HG02642 (cell line): ENCODE data around the gene ZNF396.

Experiments
- ATAC-seq: cut with Tn5 transposase; IDR thresholded peaks from one replicate; pipeline ENCODE4 v1.9.1; 2021; ENCODE audit warnings: mild to moderate bottlenecking; ENCODE audit not compliant: unreplicated experiment, poor library complexity

ZNF396 gene

DNA sequence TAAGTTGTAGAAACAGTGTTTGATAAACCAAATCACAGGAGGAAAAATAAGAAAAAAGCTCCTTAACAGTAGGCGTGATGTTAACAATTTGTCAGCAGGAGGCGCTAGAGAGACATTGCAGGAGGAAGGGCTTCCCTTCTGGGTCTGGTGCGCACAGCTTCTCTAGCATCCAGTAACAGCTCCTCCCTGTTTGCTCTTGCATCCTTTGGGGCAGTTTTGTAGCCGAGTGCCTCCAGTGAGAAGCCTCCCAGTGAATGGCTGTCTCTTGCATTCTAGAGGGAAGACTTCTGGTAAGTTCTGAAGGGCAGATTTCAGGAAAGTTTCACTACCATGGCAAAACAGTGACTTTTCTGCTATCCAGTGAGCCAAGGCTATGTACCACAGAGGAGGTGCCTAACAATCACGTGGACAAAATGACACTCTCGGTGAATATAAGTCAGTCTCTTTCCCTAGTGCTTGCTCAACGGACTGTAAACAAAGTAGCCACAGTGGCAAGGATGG is 9.5 kb upstream of the ZNF396 start:
- ATAC-seq, result peak; percentile 77

DNA sequence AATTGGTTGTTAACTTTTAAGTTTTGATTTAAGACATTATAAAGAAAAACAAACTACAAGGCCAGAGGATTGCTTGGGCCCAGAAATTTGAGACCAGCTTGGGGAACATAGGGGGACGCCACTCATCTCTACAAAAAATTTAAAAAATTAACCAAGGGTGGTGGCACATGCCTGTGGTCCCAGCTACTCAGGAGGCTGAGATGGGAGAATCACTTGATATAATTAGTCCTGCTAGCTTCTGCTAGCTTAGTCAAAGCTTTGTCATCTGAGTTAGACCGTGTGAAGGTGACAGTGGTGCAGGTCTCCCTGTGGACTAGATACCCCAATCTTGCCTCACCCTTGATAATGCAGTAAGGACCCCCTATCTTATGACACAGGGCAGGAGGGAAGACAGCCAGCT is 6.0 kb upstream of the ZNF396 start:
- ATAC-seq, result no peak

DNA sequence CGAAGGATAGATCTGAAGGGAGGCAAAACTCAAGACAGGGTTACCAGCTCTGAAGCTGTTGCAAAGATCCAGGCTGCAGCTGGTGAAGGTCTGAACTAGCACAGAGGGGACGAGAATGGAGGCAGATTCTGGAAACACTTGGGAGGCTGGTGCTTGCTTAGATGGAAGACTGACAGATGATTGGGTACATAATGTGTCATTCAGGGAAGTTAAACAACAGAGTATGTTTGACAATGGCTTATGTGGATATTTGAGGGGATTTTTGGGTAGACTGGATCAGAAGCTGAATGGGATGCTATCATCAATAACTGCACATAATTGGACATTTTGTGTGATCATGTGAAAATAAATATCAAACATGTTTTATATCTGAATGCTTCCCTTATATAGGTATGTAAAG is 2.3 kb upstream of the ZNF396 start:
- no peak for ATAC-seq

DNA sequence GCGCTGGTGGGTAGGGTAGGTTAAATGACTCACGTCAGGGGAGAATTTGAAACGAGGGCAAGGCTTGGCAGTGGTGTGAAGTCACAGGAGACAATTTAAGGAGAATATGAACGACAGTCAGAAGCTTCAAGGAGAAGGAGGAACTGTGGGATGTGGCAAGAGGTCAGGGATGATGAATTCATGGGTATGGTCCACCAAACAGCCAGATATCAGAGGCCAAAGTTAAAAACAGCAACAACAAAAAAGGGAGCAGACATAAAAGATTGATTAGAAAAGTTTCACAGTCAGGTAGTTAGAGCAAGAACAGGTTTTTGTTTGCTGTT is 1.4 kb upstream of the ZNF396 start:
- no peak for ATAC-seq

DNA sequence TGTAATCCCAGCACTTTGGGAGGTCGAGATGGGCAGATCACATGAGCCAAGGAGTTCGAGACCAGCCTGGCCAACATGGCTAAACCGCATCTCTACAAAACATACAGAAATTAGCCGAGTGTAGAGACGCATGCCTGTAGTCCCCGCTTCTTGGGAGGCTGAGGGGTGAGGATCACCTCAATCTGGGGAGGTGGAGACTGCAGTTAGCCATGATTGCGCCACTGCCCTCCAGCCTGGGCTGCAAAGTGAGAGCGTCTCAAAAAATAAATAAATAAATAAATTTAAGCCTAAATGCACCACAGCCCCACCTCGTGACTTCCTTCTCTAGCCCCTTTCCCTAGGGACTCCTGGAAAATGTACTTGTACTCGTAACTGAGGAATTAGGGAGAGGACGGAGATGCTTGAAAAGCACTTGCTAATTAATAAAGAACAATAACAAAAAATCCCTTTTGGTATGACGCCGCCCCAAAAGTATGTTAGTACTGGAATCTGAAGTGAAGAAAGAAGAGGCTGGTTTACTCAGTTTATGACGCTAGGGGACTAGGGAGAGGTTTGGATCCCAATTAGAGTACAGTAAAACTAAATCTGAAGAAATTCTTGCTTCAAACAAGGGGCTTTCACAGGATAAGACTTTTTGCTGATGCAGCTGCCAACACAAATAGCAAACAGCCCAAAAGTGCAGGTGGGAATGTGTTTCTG is 887 bp upstream of the ZNF396 start:
- ATAC-seq, result no peak

DNA sequence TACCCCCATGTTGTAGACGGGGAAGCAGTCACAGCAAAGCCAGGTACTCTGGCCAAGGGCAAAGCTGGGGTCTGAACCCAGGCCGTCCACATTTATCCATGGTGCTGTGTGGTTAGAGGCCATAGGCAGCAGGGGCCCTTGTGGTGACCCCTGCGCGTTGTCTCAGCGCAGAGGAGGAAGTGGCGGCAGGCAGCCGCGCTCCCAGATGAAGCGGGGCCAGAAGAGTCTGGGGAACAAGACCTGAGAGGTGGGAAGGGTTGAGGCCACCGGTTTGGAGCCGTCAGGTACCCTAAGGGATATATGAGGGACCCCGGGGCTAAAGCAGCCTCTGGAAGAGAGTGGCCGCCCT is 770 bp downstream of the ZNF396 start:
- ATAC-seq, result peak; percentile 53

DNA sequence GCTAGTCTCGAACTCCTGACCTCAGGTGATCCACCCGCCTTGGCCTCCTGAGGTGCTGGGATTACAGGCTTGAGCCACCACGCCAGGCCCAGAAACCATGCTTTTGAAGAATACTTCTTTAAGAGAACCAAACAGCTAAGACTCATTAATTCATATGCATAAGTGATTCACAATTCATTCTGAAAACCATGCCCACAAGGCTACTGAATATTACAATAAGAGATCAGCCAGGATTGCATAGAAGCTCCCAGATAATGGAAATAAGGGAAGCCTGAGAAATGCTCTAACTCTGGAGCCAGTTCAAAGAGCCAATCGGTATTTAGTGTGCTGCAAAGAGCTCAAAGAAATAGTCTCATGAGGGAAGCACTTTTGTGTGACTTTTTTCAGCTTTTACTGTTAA is 2.4 kb downstream of the ZNF396 start:
- ATAC-seq, result no peak

DNA sequence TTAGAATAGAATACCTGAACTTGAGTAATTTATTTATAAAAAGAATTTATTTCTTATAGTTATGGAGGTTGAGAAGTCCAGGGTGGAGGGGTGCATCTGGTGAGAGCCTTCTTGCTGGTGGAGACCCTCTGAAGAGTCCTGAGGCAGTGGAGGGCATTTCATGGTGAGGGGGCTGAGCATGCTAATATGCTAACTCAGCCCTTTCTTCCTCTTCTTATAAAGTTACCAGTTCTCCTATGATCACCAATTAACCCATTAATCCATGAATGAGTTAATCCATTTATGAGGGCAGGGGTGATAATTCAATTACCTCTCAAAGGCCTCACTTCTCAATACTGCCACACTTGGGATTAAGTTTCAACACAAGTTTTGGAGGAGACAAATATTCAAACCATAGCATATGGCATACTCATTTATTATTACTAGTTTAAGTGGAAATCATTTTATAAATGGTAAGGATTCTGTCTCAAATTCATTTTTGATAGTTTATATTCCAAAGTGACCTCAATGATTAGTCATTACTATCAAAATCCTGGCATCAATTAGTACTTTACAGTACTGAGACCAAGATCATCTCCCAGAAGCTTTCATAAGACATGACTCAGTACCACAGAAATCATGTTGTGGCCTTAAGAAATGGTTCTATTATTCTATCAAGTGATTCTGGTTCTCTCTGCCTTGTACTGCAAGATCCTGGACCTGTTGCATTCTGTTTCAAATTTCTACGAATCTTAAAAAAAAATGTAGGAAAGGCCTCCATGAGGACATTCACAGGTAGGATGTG is 5.5 kb downstream of the ZNF396 start:
- ATAC-seq, result no peak

DNA sequence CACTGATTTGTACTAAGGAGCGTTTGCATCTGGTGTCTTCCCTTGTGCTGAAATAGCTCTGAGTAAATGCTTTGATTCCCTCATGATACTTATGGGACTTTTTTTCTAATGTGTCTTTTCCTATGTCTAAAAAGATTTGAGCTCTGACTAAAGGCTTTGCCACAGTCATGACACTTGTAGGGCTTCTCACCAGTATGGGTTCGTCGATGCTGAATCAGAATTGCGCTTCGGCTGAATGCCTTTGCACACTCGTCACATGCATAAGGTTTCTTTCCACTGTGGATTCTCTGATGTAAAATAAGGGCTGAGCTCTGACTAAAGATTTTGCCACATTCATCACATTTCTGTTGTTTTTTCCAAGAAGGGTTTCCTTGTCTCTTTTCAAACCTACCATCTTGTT is 8.0 kb downstream of the ZNF396 start:
- ATAC-seq, result no peak

DNA sequence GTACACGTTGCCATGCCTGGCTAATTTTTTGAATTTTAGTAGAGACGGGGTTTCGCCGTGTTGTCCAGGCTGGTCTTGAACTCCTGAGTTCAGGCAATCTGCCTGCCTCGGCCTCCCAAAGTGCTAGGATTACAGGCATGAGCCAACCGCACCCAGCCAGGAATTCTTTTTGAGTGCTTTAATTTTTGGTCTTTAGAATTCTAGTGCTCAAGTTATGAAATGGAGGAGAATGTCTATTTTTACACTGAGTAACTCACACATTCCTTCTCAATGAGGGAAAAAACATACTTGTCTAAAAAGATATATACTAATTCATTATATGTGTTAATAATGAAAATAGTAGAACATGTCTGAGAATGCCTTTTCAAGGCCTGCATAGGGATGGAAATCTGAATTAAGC is 8.5 kb downstream of the ZNF396 start:
- ATAC-seq, result no peak

DNA sequence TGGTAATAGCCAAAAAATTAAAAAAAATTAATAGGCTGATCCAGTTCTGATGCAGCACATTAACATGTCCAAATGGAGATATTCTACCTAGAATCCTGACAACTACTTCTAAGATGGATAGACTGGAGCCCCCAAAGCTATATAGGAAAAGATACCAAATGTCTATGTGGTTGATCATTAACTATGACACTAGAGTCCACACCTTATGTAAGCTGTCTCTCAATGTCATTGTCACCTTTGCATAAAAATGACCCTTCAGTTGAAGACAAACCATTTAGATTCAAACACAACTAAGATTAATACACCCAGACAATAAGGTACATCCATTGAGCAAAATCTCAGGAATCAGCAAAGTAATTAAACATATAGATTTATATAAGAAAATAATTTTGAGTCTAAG is 14.6 kb downstream of the ZNF396 start:
- no peak for ATAC-seq

DNA sequence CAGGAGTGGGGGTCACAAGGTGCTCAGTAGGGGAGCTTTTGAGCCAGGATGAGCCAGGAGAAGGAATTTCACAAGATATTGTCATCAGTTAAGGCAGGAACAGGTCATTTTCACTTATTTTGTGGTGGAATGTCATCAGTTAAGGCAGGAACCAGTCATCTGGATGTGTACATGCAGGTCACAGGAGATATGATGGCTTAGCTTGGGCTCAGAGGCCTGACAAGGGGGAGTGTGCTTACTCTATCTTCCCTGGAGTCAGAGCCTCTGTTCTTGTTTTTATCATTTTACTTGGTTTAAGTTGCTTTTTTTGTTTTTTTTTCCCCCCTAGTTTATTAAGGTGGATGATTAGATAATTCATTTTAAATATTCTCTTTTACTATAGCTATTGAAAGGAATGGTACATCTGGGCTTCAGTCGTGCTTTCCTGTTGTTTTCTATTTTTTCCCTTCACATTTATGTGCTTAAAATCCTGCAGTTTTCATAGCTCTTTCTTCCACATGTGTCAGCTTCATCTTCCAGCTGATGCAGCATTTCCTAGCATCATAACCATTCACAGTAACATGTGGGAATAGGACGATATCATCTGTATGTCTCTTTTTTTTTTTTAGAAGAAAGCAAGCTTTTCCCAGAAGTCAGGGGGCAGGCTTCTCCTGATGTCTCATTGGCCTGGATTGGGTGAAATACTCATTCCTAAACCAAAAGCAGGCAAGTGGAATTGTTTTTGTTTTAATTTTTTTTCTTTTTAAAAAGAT is 15.4 kb downstream of the ZNF396 start:
- ATAC-seq, result no peak

DNA sequence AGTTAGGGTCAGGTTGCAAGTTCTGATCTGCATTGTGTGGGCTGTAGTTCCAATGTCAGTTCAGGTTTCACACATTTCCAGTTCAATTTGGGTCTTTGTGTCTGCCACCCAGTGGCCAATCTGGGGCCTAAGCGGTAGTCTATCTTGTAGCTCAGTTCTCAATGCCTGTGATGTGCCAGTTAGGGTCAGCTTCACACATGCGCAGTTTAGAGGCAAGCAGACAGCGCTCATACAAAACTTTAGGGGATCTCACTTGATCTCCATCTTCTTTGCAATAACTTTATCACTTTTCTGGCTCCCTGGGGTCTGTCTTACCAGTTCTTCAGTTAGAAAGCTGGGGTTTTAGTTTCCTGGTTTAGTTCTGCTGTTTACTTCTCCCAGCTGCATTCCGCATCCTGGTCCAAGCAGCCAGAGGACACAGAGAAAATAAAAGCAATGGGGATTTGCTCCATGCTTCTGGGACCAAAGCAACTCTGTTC is 22.0 kb downstream of the ZNF396 start:
- ATAC-seq, result peak; percentile 97

DNA sequence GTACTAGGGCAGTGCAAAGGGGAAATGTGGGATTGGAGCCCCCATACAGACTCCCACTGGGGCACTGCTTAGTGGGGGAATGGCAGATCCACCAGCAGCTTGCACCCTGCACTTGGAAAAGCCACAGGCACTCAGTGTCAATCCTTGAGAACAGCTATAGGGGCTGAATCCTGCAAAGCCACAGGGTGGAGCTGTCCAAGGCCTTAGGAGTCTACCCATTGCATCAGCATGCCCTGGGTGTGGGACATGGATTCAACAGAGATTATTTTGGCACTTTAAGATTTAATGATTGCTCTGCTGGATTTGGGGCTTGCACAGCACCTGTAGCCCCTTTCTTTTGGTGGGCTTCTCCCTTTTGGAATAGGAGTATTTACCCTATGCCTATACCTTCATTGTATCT is 24.4 kb downstream of the ZNF396 start:
- no peak for ATAC-seq

DNA sequence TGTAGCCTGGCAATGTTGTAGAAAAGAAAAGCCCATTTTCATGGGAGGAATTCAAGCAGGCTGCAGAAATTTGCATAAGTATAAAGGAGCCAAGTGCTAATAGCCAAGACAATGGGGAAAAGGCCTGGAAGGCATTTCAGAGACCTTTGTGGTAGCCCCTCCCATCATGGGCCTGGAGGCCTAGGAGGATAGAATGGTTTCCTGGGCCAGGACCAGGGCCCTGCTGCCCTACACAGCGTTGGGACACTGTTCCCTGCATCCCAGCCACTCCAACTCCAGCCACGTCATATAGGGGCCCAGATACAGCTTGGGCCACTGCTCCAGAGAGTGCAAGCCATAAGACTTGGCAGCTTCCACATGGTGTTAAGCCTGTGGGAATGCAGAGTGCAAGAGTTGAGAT is 24.9 kb downstream of the ZNF396 start:
- no peak for ATAC-seq

DNA sequence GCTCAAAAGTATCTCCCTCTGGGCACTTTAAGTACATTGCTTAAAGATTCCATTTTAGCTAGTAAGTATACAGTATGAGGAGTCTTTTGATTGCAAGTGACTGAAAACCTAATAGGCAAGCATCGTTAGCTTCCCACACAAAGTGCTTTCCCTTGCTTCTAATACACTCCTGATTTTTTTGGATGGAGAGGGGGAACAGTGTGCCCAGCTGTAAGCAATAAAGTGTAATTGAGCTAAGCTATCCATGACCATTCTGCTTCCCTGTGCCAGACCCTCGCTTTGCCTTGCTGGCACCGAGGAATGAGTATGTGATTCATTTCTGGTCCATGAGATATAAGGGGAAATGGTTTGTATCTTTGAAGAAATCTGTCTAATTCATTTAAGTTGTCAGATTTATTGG is 29.1 kb downstream of the ZNF396 start:
- no peak for ATAC-seq

DNA sequence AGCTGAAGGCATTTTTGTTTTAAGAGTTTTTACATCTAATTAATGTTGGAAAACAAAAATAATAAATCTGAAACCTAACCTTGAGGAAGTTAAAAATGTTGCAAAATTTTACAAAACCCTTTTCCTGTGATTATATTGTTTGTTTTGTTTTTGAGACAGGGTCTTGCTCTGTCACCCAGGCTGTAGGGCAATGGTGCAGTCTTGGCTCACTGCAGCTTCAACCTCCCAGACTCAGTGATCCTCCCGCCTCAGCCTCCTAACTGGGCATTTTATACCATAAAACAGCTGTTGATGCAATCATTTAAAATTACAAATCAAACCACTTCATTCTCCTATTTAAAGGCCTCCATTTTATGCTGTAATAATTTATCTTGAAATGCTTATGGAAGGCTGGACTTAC is 31.2 kb downstream of the ZNF396 start:
- ATAC-seq, result no peak

DNA sequence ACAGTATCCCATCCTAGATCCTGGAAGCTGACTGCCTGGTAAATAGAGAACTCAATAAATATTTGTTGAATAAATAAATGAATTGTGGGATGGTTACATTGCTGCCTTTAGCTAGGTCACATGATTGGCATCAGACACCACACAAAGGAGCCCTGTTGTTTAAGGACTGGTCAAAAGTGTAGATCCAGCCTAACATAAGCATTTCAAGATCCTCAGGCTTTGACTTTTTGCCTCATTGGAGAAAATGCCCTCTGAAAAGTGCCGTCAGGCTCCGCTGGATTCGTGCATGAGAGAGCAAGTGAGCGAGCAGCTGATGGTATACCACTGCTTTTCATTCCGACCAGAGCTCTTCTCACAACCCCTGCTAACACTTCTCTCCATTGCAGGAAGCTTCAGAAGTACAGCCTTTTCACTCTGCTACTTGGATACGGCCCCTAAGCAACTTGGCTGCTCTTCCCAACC is 31.6 kb downstream of the ZNF396 start:
- no peak for ATAC-seq

DNA sequence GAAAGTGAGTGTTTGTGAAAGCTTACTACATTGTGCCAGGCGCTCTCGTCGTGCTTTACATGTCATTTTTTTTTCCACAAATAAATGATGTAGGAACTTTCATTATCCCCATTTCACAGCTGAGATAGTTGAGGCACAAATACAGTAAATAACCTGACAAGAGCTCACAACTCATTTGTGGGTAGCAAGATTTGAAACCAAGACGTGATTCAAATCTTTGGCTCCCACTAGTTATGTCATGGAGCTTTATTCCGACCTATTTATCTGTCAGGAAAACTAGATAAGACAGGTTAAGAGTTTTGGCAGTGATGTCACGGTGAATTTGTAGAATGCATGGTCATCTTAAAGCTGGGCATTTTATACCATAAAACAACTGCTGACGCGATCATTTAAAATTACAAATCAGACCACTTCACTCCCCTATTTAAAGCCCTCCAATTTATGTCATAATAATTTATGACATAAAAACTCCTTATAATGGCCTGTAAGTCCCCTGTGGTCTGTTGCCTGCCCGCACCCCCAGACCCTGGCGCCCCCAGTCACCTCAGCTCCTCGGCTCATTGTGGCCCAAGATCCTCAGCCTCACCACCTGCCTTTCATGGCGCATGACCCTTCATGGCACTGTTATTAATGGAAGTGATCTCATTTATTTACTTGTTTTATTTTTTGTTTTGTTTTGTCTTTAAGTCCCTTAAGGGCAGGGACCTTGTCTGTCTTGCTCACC is 32.2 kb downstream of the ZNF396 start:
- no peak for ATAC-seq

DNA sequence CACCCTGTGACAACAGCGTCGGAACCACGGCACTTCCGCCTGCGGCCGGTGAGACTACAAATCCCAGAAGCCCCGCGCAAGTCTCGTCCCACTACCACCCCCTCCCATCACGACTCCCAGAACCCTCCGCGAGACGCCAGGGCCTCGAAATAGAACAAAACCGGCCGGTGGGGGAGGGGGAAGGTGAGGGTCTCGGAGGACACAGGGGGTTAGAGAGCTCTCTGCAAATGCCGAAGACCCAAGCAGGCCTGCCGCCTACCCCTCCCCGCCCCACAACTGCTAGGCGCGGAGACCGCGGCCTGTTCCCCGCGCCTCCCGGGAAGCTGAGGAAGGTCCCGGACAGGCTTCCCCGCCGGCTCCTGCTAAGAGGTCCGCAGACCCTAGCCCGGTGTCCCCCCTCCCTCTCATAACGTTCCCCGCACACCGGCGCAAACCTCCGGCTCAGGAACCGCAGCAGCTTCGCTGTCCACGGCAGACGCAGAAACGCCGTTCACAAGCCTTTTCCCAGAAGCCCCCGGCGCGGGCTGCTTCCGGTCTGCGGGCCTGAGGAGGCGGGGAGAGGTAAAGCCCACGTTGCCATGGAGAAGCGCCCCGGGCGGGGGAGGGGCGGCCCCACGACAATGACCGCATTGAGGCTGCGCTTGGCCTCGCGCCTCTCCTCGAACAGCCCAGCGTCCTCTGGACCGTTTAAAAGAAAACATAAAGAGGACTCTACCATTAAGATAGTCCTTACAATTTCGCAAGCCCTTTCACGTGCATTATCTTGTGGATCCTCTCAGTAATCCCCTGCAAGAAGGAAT is 33.0 kb downstream of the ZNF396 start, which contains the start of gene ZNF24:
Gene ZNF24 (minus strand): TSS at position 485 of the 800 bp plus-strand sequence. CDS start 3,770 bp downstream, outside the sequence.
- ATAC-seq, result peak; percentile 94
